A549 (cell line): ENCODE results near the gene ZNF681. TPM values are rescaled to one million over a fixed set of nuclear protein-coding genes. Genes with fewer than 3 reads are reported as not detected.

ENCODE experiments used
- ATAC-seq, 2 experiments: fragments of 200-7000 bp in 1 of 2; fragments of >200 bp in 1 of 2; cut with Nextera tagmentation in 1 of 2; cut with Tn5 transposase in 1 of 2; 3 replicates each; pipeline versions ENCODE4 v1.8.0 to v1.9.1; 2018 to 2020; ENCODE audit warnings: mild to moderate bottlenecking in 1 of 2, moderate library complexity in 1 of 2
- CTCF ChIA-PET: fragments of 300-600 bp; sonication (Branson Sonifier 250); formaldehyde crosslinking; extraction: SDS; loops from one replicate; lab custom pipeline; 2021; ENCODE audit warnings: antibody characterized with exemption, inconsistent platforms; lab: Yijun Ruan, JAX
- POLR2A ChIA-PET: fragments of 350-600 bp; formaldehyde crosslinking; extraction: SDS; loops from one replicate; lab custom pipeline; 2021; ENCODE audit warnings: antibody characterized with exemption, inconsistent platforms; lab: Yijun Ruan, JAX
- DNase-seq, 2 experiments: peaks; one replicate each; pipeline versions ENCODE4 v3.0.0 to v3.0.0-alpha.2; 2011 to 2016; ENCODE audit warnings: low read depth in 1 of 2, low spot score in 1 of 2
- FAIRE-seq: peaks from 2 replicates; lab custom pipeline; 2011; peaks lifted over from hg19 to GRCh38; lab: Jason Lieb, UNC
- H3K27ac ChIP-seq, 2 experiments: fragments of >200 bp; sonication (Bioruptor Twin); formaldehyde crosslinking; 3 replicates each; pipeline ENCODE4 v1.5.1; 2016 to 2017
- H3K4me1 ChIP-seq: fragments of >200 bp; sonication (Bioruptor Twin); formaldehyde crosslinking; 3 replicates; pipeline ENCODE4 v1.6.1; 2016
- H3K4me2 ChIP-seq: fragments of >200 bp; sonication (Bioruptor Twin); formaldehyde crosslinking; 3 replicates; pipeline ENCODE4 v1.6.1; 2016
- H3K4me3 ChIP-seq: fragments of >200 bp; sonication (Bioruptor Twin); formaldehyde crosslinking; 3 replicates; pipeline ENCODE4 v1.5.1; 2016
- H3K9me3 ChIP-seq: fragments of >200 bp; sonication (Bioruptor Twin); formaldehyde crosslinking; 3 replicates; pipeline ENCODE4 v1.6.1; 2016
- ATOH8 ChIP-seq: fragments of 250-450 bp; sonication (Bioruptor Pico); IDR thresholded peaks from 2 replicates; pipeline ENCODE4 v1.5.0; 2020; ENCODE audit warnings: low read depth, mild to moderate bottlenecking, moderate library complexity
- CBX2 ChIP-seq: fragments of 200-600 bp; sonication (generic); IDR thresholded peaks from 2 replicates; pipeline ENCODE4 v1.6.1; 2016; ENCODE audit warnings: low read depth, mild to moderate bottlenecking, borderline replicate concordance
- CHD2 ChIP-seq: fragments of 150-350 bp; IDR thresholded peaks from 2 replicates; pipeline ENCODE4 v1.6.1; 2014; ENCODE audit warnings: low read length; ENCODE audit not compliant: partially characterized antibody
- CTCF ChIP-seq: fragments of >200 bp; sonication (Bioruptor Twin); formaldehyde crosslinking; IDR thresholded peaks from 3 replicates; pipeline ENCODE4 v1.5.1; 2016
- EHMT2 ChIP-seq: fragments of 200-600 bp; sonication (generic); IDR thresholded peaks from 2 replicates; pipeline ENCODE4 v1.6.1; 2016; ENCODE audit warnings: antibody characterized with exemption, low read depth, mild to moderate bottlenecking, moderate library complexity
- ELK1 ChIP-seq: fragments of 150-350 bp; IDR thresholded peaks from 2 replicates; pipeline ENCODE4 v1.6.1; 2014; ENCODE audit warnings: low read depth, mild to moderate bottlenecking, low read length
- ESRRA ChIP-seq: fragments of 150-350 bp; IDR thresholded peaks from 2 replicates; pipeline ENCODE4 v1.6.1; 2014; ENCODE audit warnings: mild to moderate bottlenecking, low read length, borderline replicate concordance
- GATA3 ChIP-seq: IDR thresholded peaks from 2 replicates; pipeline ENCODE4 v1.6.1; 2012; ENCODE audit warnings: borderline replicate concordance
- HEYL ChIP-seq: fragments of 250-450 bp; sonication (Bioruptor Pico); IDR thresholded peaks from 2 replicates; pipeline ENCODE4 v1.8.0; 2021; ENCODE audit warnings: mild to moderate bottlenecking, moderate library complexity
- HMGXB4 ChIP-seq: fragments of 250-450 bp; sonication (Bioruptor Pico); IDR thresholded peaks from 2 replicates; pipeline ENCODE4 v1.5.0; 2021; ENCODE audit warnings: mild to moderate bottlenecking, moderate library complexity, borderline replicate concordance
- HOXB5 ChIP-seq: fragments of 250-450 bp; sonication (Bioruptor Pico); IDR thresholded peaks from 2 replicates; pipeline ENCODE4 v1.5.0; 2020; ENCODE audit warnings: mild to moderate bottlenecking, moderate library complexity
- JUNB ChIP-seq: fragments of >200 bp; sonication (Bioruptor Twin); formaldehyde crosslinking; IDR thresholded peaks from 2 replicates; pipeline ENCODE4 v1.6.1; 2016
- PHF8 ChIP-seq: fragments of 200-600 bp; sonication (generic); IDR thresholded peaks from 2 replicates; pipeline ENCODE4 v1.6.1; 2016; ENCODE audit warnings: low read depth, mild to moderate bottlenecking, antibody characterized with exemption, moderate library complexity, borderline replicate concordance
- RCOR1 ChIP-seq: fragments of 150-350 bp; IDR thresholded peaks from 2 replicates; pipeline ENCODE4 v1.6.1; 2014; ENCODE audit warnings: antibody characterized with exemption, low read length, low read depth
- SMC3 ChIP-seq: fragments of >200 bp; sonication (Bioruptor Twin); formaldehyde crosslinking; IDR thresholded peaks from 3 replicates; pipeline ENCODE4 v1.6.1; 2018; ENCODE audit warnings: inconsistent platforms
- TFCP2L1 ChIP-seq: fragments of 250-450 bp; sonication (Bioruptor Pico); IDR thresholded peaks from 2 replicates; pipeline ENCODE4 v1.5.0; 2021; ENCODE audit warnings: mild to moderate bottlenecking
- USF2 ChIP-seq: fragments of 450-650 bp; IDR thresholded peaks from 2 replicates; pipeline ENCODE4 v1.6.1; 2014; ENCODE audit warnings: antibody characterized with exemption
- ZNF302 ChIP-seq: fragments of 250-450 bp; sonication (Bioruptor Pico); IDR thresholded peaks from 2 replicates; pipeline ENCODE4 v1.9.0; 2021; ENCODE audit warnings: inconsistent platforms, mild to moderate bottlenecking, moderate library complexity
- WGBS: methylation state at CpG from one replicate; pipeline ENCODE4 v1.1.6; 2017; ENCODE audit errors: missing lambda C conversion rate; 5-methylcytosine and 5-hydroxymethylcytosine counted together
- polyA minus RNA-seq: library from RNA; depleted of rRNA, polyadenylated mRNA; stranded (reverse); fragments of >200 nt; gene quantifications from 2 replicates; pipeline ENCODE4 v1.2.3, GENCODE V29; 2011; rRNA and poly(A)+ RNA removed
- polyA plus RNA-seq, 4 experiments: library from polyadenylated mRNA; depleted of rRNA in 3 of 4; stranded (reverse); fragments of >200 nt; fragmentation: RNase III in 1 of 4; extraction: RNeasy Plus Mini Kit Qiagen cat#74134 plus additional on column Dnase treatment in 1 of 4; gene quantifications; 2 replicates in 3 of 4; 3 replicates in 1 of 4; pipeline ENCODE4 v1.2.3, GENCODE V29; 2011 to 2017

ZNF681 gene
- polyA plus RNA-seq (2011; rRNA removed) (0.01 TPM in 1 of 2 replicates, not detected in the other), polyA plus RNA-seq (2017; fragmentation: RNase III; extraction: RNeasy Plus Mini Kit Qiagen cat#74134 plus additional on column Dnase treatment) (0.03 to 0.12 TPM (median 0.03 TPM) in 3 replicates), polyA minus RNA-seq (not detected in 2 replicates)
- not detected in 2 replicates for polyA plus RNA-seq (2012; cell fraction: cytosol; rRNA removed)
- polyA plus RNA-seq (2012; cell fraction: nucleus; rRNA removed) = not detected in 2 replicates

GRCh38 chr19:23758187-23759074 is at the start of gene ZNF681:
ZNF681 (minus strand) TSS chr19:23758891; CDS start chr19:23758749, 142 bp downstream.
- WGBS = 10% methylated on average over 40 of the region's 44 CpGs
- peak; percentile 39 to 47; a peak in 3 of 6 replicates for ATAC-seq
- H3K4me2 ChIP-seq = no peak within 1 kb of the TSS
- no peaks in the 10 kb centered on the region for H3K4me1 ChIP-seq
- no peak for TF ChIP-seq PHF8
- TF ChIP-seq ESRRA = no peak
- no peak for TF ChIP-seq USF2
- TF ChIP-seq ELK1 = no peak
- TF ChIP-seq CTCF = no peak
- no peak for TF ChIP-seq EHMT2
- no peak for TF ChIP-seq JUNB
- TF ChIP-seq GATA3 = no peak
- TF ChIP-seq CHD2 = no peak
- TF ChIP-seq SMC3 = no peak
- no peak for TF ChIP-seq RCOR1
- TF ChIP-seq TFCP2L1 (CRISPR knock-in tag) = no peak
- TF ChIP-seq CBX2 = no peak
- no peak for TF ChIP-seq HEYL (CRISPR knock-in tag)
- TF ChIP-seq HOXB5 = no peak
- TF ChIP-seq HMGXB4 = no peak
- no peak for TF ChIP-seq ATOH8 (CRISPR knock-in tag)
- no peak for TF ChIP-seq ZNF302 (CRISPR knock-in tag)
- ChIA-PET CTCF (interaction anchor here (0.6 kb wide), 1 partner anchor 34 kb away, joined by 3 read pairs; no protein-coding TSS in a partner anchor), POLR2A (no interaction called here)
- H3K4me3 ChIP-seq = no peak within 1 kb of the TSS
- no peak for FAIRE-seq
- peaks cover 31% of the 10 kb centered on the region for H3K9me3 ChIP-seq
- peak; percentile 8 to 21 for DNase-seq
- H3K27ac ChIP-seq = no peak within 1 kb of the TSS
